CD4-positive, alpha-beta T cell treated with Interleukin-21 for 1 hour (primary cell): ENCODE measurements around the gene LGR6.
"Not testable (repeated sequence)": the region's sequence is repeated elsewhere in the genome, so short reads cannot be mapped to it uniquely, and the experiment has no call there.

Experiments
- DNase-seq: peaks from one replicate; pipeline ENCODE4 v3.0.0-alpha.2; 2020

The LGR6 gene

GRCh38 chr1:202181586-202181985 lies 12.0 kb upstream of the LGR6 start:
- DNase-seq: no peak

- no peak for DNase-seq
Measured at GRCh38 chr1:202182040-202182877, 11.3 kb upstream of the LGR6 start.

- DNase-seq: peak; percentile 72
Measured at GRCh38 chr1:202184750-202185460, 8.7 kb upstream of the LGR6 start.

- no peak for DNase-seq
Measured at GRCh38 chr1:202186327-202186726, 7.3 kb upstream of the LGR6 start.

GRCh38 chr1:202187041-202187671 lies 6.4 kb upstream of the LGR6 start:
- no peak for DNase-seq

GRCh38 chr1:202187697-202188407 lies 5.7 kb upstream of the LGR6 start:
- no peak for DNase-seq

- DNase-seq: peak; percentile 74
Measured at GRCh38 chr1:202189001-202189790, 4.4 kb upstream of the LGR6 start.

- DNase-seq: no peak
Measured at GRCh38 chr1:202189918-202190715, 3.5 kb upstream of the LGR6 start.

- DNase-seq: not testable (repeated sequence)
Measured at GRCh38 chr1:202191391-202191790, 2.2 kb upstream of the LGR6 start.

GRCh38 chr1:202192770-202193613 lies 607 bp upstream of the LGR6 start:
- peak; percentile 58 for DNase-seq

- DNase-seq: no peak
Measured at GRCh38 chr1:202194328-202194648, 689 bp downstream of the LGR6 start.

GRCh38 chr1:202197653-202198365 lies 4.2 kb downstream of the LGR6 start:
- peak; percentile 60 for DNase-seq

GRCh38 chr1:202198366-202198724 lies 4.7 kb downstream of the LGR6 start:
- DNase-seq: no peak

- DNase-seq: no peak
Measured at GRCh38 chr1:202199040-202199889, 5.7 kb downstream of the LGR6 start.

- no peak for DNase-seq
Measured at GRCh38 chr1:202200112-202200548, 6.5 kb downstream of the LGR6 start.

GRCh38 chr1:202200669-202201068 lies 7.1 kb downstream of the LGR6 start:
- no peak for DNase-seq

GRCh38 chr1:202201266-202201665 lies 7.7 kb downstream of the LGR6 start:
- DNase-seq: peak; percentile 43

GRCh38 chr1:202201971-202202370 lies 8.4 kb downstream of the LGR6 start:
- no peak for DNase-seq
